ENCODE data around the gene PIEZO1.
A peak's percentile ranks its signal among the peaks of the same experiment; 100 is the strongest.

GRCh38 chr16:88790312-88791211 is 5.5 kb upstream of the PIEZO1 start:
- TF ChIP-seq CTCF (IDR thresholded peaks at IDR 0.05 in 8 of 11, conservative IDR thresholded peaks at IDR 0.05 in 3 of 11) (no peak), POLR2AphosphoS5 (IDR thresholded peaks at IDR 0.05) (peak; percentile 51 to 72 (median 69)), POLR2A (IDR thresholded peaks at IDR 0.05) (no peak)
